Measurements from ENCODE around the gene TTC16.
"Not testable (repeated sequence)": the region's sequence is repeated elsewhere in the genome, so short reads cannot be mapped to it uniquely, and the experiment has no call there.

The TTC16 gene

DNA sequence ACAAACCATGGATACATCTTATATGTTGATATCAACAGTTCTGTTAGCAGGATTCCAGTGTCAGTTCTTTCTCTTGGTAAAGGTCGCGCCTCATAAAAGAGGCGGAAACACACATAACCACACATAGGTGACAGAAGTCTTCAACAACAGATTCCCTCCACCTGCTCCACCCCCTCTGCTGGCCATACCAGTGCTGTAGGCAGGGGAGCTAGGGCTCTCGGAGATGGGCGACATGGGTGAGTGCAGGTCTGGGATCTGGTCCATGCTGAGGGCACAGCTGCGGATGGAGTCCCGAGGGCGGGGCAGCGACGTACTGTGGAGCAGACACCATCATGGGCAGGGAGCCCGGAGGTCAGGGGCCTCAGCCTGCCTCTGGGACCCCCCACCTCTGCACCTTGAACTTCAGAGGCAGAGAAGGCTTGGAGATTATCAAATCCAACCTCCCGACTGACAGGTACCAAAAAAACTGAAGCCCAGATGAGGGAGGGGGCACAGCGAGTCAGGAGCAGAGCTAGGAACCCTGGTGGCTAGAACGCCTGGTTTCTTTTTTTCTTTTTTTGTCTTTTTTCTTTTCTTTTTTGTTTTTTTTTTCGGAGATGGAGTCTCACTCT, 31.2 kb downstream of the TTC16 start:
- DNase-seq = no peak

- no peak for DNase-seq
Measured at GRCh38 chr9:127749090-127749787, 33.4 kb downstream of the TTC16 start.

DNA sequence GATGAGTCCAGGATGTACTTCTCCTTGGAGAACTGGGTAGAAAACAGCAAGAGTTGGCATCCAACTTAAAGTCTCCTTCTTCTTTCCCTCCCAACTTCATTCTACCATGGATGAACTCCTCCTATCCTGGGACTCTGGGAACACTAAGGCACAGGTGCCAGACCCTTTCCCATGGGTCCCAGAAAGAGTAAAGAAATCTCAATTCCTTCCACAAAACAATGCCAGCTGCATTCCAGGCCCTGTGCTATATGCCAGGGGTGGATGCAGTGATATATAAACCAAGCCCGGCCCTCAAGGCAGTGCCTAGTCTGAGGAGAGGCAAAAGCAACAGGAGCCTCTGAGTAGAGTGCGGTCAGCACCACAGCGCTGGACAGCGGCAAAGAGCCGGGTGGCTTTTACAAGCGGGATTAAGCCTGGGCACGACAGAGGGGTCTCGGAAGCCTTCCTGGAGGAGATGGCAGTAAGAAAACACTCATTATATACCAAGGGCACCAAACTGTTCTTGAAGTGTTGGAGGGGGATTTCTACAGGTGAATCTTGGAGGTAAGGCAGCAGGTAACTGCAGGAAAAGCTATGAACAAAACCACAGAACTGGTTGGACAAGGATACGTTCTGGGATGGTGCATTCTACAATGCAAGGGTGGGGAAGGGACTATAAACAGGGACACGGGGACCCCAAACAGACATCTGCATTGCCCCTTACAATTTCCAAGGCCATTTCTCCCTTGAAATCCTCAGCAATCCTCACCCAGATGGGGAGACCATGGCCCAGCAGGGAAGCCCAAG, 35.6 kb downstream of the TTC16 start:
- DNase-seq = no peak

- no peak for DNase-seq
Measured at GRCh38 chr9:127753148-127753547, 37.3 kb downstream of the TTC16 start.

DNA sequence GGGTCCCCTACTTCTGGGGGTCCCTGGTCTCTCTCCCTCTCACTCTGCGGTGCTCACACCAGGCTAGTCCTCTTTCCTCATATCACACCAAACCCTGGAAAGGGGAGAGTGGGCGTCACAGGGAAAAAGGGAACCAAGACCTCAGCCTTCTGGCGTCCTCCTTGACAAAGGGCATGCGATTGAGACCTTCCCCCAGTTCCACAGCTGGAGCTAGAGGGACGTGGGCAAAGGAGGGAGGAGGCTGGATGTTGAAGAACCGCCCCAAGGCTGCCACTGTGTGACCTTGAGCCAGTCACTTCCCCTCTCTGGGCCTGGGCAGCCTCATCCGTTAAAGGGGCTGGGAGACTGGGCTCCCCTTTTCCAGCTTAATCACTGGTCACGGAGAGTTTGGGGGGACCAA, 37.7 kb downstream of the TTC16 start:
- no peak for DNase-seq

DNA sequence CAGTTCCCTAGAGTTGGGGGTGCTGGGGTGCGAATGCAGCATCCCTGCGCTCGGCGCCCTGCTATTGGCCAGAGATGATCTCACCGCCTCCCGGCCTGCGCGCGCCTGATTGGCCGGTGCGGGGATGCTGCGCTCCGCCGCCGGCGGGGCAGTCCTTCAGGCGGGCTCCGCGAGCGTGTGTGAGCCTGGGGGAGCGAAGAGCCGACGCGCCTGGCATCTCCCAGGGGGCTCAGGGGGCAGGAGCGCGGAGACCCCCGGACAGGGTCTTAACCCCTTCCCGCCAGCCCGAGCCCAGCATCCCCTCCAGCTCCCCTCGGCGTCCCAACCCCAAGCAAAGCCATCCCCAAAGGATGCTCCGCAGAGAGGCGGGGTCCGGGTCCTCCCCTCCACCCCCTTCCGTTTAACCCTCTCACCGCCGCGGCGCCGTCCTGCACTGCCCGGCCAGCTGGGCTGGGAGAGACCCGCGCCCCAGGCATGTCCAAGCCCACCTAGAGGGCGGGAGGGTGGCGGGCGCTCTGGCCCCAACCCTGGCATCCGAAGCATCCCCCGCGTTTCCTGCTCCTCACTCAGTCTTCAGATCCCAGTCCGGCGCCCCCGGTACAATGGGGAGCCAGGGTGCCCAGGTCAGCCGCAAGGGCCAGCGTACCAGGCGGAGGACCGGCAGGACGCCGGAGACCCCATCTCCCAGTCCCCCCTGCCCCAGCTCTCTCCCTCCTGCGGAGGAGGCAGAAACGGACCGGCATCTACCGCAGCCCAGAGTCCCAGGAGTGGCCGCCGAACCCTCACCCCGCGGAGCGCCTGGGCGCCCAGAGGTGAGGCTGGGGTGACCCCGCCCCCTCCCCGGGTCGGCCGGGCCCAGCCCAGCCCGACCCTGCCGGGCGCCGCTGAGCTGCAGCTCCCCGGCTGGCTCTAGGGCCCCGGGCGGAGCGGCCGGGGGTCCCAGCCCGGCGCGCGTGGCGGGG, 38.5 kb downstream of the TTC16 start:
- DNase-seq = no peak

DNA sequence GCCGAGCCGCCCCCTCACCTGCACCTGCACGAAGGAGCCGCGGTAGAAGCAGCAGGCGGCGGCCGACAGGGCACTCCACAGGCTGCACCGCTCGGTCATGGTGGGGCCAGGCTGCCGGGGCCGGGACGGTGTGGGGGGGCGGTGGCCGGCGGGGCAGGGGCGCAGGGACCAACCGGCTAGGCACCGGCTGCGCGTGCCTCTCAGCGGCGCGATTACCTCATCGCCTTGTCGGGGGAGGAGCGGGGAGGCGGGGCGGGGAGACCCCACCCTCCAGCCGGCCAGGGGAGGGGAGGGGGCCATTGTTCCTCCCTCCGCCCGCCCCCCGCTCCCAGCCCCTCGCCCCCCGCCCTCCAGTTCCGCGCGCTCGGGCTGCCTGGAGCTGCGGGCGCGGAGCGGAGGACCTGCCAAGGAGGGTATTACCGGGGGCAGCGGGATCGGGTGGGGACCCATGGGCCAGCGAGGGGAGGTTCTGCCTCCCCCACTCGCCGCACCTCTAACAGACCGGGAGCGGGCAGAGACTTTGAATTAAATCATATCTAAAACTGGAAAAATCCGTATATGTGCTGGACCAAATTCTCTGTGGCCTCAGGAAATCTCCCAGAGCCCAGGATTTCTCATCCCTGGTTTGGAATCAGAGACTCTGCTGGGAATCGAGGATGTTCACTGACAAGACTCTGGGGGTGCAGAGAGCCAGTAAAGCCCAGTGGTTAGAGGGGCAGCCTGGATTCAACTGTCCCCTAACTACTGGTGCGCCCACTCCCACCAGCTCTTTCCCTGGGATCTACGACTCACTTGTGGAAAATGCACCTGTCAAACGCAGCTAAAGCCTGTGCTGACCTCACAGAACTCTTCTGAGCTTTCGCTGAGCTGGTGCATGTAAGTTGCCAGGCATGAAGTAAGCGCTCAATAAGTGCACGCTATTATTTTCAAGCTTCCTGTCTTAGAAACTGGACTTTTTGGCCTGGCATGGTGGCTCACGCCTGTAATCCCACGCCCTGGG, 39.5 kb downstream of the TTC16 start:
- DNase-seq = no peak

GRCh38 chr9:127756233-127756632, 40.4 kb downstream of the TTC16 start:
- DNase-seq = no peak

DNA sequence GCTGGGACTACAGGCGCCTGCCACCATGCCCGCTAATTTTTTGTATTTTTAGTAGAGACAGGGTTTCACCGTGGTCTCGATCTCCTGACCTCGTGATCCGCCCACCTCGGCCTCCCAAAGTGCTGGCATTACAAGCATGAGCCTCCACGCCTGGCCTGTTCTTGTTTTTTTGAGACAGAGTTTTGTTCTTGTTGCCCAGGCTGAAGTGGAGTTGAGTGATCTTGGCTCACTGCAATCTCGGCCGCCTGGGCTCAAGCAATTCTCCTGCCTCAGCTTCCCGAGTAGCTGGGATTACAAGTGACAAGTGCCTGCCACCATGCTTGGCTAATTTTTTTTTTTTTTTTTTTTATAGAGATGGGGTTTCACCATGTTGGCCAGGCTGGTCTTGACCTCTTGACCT, 40.9 kb downstream of the TTC16 start:
- not testable (repeated sequence) for DNase-seq

DNA sequence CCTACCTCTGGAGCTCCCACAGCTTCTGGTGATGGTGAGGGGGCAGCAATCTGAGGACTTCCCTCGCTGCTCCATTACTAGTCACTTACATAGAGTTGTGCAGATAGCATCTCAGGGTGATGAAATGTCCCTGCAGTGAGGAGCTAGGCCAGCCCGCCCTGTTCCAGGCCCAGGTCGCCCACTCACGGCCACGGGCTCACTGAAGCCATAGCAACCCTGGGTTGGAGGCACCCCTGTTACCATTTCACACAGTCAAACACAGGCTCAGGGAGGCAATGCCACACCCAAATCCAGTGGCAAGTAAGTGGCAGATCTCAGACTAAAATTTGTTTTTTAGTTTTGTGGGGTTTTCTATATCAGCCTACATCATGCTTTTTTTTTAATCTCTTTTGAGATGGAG, 43.0 kb downstream of the TTC16 start:
- no peak for DNase-seq

DNA sequence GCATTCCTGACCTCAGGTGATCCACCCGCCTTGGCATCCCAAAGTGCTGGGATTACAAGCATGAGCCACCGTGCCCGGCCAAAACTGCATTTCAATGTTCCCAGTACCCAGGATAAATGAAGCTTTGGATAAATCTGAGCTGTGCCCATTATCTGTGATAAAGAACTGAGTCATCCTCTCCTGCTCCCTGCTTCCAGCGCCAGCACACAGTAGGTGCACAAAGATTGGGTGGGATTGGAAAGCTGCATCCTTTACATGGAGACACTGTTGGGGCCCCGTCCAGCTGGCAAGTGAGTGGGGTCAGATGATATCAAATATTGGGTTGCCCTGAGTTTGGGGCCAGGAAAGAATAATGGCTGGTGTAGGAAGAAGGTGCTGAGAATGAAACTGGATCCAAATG, 45.2 kb downstream of the TTC16 start:
- DNase-seq = no peak

GRCh38 chr9:127761491-127761956, 45.6 kb downstream of the TTC16 start:
- no peak for DNase-seq

- no peak for DNase-seq
Measured at GRCh38 chr9:127762111-127762676, 46.3 kb downstream of the TTC16 start.

- DNase-seq = no peak
Measured at GRCh38 chr9:127763918-127764384, 48.1 kb downstream of the TTC16 start.

DNA sequence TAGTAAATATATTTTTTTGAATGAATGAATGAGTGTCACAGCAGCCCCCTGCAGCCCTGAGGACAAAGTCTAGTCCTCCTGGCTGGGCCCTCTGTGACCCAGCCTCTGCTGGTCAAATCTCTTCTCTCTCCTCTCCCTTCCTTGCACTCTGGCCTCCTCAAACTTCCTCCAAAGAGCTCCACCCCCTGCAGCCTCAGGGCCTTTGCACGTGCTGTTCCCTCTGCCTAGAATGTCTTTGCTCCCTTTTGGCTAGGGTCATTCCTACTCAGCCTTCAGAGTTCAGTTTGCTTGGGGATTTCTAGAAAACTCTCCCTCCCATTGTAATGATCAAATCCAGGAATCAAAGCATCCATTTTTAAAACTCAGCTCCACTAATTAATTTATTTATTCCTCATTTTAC, 49.5 kb downstream of the TTC16 start:
- no peak for DNase-seq

DNA sequence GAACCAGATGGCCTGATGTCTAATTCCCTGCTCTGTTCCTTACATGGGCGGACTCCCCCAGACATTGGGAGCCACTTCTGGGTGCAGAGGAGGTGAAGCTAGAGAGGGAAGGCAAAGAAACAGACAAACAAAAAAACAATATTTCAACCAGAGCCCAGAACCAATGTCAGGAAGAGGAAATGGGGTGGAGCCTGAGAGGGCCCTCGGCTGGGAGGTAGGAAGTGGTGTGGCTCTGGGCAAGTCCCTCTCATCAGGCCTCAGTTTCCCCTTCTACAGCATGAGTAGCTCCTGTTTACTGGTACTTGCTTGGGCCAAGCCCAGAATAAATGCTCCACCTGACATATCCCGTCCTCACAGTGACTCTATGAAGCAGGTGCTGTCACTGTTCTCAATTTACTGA, 51.5 kb downstream of the TTC16 start:
- DNase-seq = no peak

DNA sequence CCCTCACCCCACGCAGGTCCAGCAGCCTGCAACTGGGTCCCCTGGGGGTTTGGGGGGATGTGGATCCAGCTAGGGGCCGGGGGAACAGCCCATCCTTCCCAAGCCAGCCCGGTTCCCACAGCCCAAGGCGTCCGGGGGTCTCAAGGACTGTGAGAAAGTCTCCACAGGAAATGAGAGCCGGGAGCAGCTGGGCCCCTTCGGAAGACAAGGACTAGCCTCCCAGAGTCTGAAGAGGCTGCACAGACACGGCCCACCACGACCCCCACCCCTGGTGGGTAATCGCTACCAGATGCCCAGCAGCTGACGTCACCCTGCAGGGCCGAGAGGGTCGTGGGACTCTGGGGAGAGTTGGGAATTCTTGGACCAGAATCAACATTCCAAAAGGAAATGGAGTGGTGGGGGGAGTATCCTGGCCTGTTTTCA, 52.0 kb downstream of the TTC16 start:
- DNase-seq = no peak

DNA sequence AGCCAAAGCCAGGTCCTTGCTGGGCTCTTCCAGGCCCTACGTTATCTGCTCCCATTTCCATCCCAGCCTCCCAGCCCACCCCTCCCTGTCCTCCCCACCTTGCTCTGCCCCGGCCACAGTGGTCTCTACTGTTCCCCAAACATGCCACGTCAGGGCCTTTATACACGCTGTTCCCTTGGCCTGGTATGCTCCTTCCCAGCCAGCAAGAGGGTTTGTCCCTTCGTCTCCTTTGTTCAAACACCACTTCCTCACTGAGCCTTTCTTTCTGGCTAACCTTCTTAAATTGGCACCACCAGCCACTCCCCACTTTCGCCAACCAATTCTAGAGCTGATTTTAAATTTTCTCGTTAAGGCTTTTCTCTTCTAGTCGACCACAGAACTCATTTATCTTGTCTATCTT, 52.8 kb downstream of the TTC16 start:
- DNase-seq = no peak

- no peak for DNase-seq
Measured at GRCh38 chr9:127769101-127769500, 53.2 kb downstream of the TTC16 start.

GRCh38 chr9:127769929-127770582, 54.2 kb downstream of the TTC16 start:
- DNase-seq = no peak

DNA sequence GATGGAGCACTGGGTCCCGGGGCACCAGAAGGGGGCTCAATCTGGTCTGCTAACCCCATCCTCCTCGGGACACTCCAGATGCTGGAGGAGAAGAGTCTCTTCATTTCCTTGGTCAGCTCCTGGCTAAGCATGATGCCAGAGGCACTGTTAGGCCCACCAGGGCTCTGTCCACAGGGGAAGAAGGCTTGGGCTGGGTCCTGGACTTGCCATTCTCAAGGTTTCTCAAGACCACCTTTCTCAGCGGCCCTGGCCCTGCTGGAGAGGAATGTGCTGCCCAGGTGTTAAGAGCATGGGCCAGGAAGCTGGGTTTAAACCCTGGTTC, 54.7 kb downstream of the TTC16 start:
- no peak for DNase-seq

Measured in 8988T (cell line).